NCI-H2196 (cell line): Measurements from ENCODE around the gene SLC1A3.
"Not testable (repeated sequence)": the region's sequence is repeated elsewhere in the genome, so short reads cannot be mapped to it uniquely, and the experiment has no call there.

Source experiments
- DNase-seq: peaks from one replicate; lab custom pipeline; 2025; ENCODE audit not compliant: unreplicated experiment; lab: John Stamatoyannopoulos, UW

The SLC1A3 gene

GRCh38 chr5:36630201-36631145, 24.1 kb downstream of the SLC1A3 start:
- DNase-seq: no peak

- DNase-seq: no peak
These were observed 24.7 kb downstream of the SLC1A3 start for GRCh38 chr5:36631154-36631553.

DNA sequence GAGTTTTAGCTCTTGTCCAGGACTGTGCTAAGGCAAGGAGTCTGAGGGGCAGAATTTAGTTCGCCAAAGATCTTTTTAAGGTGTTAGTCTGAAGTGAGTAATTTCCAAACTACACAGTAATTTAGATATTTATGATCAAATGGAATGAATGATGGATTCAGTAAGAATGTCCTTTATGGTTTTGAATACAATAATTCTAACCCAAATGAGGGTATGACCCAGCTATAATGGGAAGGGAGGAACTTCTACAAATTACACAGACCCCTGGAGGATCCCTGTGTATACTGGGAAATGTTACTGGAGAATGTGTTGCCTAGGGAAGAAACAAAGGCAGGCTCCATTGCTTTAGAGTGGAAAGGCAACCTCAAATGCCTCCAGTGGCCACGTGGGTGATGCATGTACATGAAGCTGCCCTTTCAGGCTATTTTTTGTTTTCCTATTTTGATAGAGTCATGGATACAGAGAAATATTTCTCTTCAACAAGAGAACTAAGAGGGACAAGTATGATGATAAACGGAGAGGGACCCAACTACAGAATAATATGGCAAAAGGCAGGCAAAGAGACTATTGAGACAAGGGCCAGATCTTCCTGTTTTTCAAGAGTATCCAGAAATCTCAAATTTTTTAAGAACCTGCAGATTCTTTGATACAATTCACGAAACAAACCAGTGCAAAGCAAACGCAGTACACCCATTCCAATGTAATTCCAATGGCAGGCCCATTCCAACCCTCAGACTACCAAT, 25.4 kb downstream of the SLC1A3 start:
- DNase-seq: no peak

DNA sequence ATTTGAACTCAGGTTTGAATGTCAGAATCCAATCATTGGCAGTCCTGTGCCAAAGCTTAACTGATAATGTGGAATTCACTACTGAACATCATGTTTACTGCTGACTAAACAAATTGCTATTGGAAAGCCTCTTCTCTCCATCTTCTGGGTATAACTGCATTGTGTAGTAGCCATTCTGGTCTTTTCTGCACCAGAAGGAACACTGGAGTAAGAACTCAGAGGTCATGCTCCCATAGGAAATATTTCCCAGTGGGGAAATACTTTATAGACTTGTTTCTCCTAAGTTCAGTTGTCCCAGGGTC, 25.9 kb downstream of the SLC1A3 start:
- no peak for DNase-seq

DNA sequence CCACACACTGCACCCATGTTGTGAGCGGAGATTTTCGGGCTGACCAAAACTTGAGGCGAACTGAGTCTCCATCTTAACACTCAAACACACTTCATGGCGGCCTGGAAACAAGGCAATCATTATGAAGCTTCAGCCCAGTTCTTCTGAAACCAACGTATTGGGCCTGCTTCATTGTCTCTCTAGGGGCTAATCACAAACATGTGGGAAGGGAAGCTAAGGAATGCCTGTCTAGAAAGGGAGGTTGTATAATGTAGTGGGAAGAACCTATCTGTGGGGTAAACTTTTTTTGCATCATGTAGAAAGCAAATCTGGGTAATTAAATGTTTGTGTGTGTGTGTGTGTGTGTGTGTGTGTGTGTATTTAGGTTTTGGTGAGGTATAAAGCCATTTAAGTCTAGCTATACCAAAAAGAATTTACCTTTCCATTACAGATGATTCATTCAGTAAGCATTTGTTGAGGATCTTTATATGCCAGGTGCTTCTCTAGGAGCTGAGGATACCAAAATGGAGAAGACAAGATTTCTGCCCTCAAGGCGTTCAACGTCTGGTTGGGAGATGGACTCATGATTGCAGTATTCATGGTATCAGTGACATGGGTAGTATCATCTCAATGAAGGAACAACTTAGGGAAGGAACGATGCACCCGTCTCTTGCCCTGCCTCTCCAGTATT, 29.4 kb downstream of the SLC1A3 start:
- no peak for DNase-seq

- DNase-seq: no peak
These were observed 30.7 kb downstream of the SLC1A3 start for GRCh38 chr5:36637101-36637500.

GRCh38 chr5:36637516-36637915, 31.1 kb downstream of the SLC1A3 start:
- no peak for DNase-seq

GRCh38 chr5:36638056-36638455, 31.6 kb downstream of the SLC1A3 start:
- no peak for DNase-seq

DNA sequence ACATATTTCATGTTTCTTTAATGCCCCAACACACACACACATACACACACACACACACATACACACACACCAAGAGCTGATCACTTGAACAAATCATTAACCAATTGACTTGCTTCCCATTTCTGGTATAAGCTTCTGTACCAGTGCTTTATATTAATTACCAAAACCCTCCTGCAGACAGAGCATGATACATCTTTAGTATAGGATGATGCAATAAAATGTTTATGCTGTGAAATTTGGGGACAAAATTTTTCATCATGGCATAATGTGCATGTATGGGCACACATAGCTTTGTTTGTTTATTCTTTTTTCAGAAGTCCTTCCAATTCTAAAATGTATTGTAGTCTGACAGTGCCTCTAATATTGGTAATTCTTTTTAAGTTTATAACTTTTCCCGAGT, 34.5 kb downstream of the SLC1A3 start:
- no peak for DNase-seq

DNA sequence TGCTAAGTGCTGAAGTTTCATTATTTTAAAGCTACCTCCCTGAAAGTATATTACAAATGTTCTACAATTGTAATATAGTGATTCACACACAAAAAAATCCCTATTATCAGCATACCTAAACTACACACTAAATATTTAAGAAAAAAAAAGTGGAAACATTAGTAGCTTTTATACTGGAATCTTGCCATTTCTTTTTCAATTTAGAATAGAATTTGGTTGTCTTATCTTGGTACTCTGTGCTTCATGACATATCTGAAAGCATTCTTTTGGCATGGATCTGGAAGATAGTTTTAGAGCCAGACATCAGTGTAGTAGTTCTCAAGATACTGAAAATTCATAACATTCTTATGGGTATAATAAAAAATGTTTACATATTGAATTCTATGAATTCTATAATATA, 35.0 kb downstream of the SLC1A3 start:
- DNase-seq: no peak

DNA sequence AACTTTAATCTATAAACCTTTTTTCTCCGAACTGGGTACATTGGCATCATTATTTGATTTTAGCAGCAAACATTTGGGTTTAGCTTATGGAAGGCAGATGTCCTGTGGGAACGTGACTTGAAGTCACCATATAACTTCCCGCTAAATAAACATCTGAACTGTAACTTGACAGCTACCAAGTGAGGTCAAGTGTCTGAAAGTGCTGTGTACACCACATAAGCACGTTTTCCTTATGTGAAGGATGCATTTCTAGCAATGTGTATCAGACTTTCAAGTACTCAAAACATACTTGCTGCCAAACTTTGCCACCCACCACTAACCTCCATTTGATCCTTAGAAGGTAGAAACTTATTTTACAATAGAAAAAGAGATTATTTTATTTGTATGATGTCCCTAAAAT, 35.7 kb downstream of the SLC1A3 start:
- no peak for DNase-seq

- no peak for DNase-seq
These were observed 36.8 kb downstream of the SLC1A3 start for GRCh38 chr5:36643162-36643561.

GRCh38 chr5:36643841-36644240, 37.4 kb downstream of the SLC1A3 start:
- DNase-seq: not testable (repeated sequence)

- DNase-seq: no peak
These were observed 38.3 kb downstream of the SLC1A3 start for GRCh38 chr5:36644727-36645126.

DNA sequence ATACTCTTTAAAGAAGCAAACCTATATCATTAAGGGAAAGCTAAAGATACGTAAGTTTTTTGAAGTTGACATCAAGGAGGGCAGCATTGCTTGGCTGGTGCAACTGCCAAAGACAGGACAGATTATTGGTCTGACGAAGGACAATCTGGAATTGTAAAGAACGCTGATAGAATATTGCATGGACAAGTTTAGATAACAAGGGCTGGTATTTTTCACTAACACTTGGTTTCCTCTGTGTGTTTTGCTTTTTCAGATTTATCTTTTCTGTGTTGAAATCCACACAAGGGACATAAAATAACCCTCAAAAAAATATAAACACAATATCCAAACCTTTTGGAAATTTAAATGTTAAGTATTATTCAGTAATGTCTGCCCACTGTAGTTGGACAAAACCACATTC, 39.7 kb downstream of the SLC1A3 start:
- DNase-seq: no peak

GRCh38 chr5:36646507-36647023, 40.2 kb downstream of the SLC1A3 start:
- DNase-seq: no peak

DNA sequence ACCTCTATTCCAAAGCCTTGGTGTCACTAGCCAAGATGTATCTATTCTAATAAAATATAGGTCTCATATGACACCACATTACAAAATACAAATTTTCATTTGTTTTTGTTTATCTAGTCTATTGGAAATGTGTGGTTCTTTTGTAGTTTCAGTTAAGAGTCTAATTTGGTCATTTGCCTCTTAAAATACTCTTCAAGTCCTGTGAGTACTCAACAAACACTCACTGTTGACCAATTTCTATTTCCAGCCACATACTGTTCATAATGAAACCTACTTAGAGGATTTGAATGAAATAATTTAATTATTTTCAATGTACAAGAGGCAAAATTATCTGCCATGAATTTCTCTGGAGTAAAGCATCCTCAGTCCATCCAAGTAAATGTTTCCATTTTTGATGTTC, 40.6 kb downstream of the SLC1A3 start:
- no peak for DNase-seq

- DNase-seq: no peak
These were observed 42.0 kb downstream of the SLC1A3 start for GRCh38 chr5:36648426-36648825.

GRCh38 chr5:36651761-36652685, 45.6 kb downstream of the SLC1A3 start:
- no peak for DNase-seq

- no peak for DNase-seq
These were observed 46.8 kb downstream of the SLC1A3 start for GRCh38 chr5:36653044-36653705.
